ENCODE results near the gene NUP42. TPM values are rescaled to one million over a fixed set of nuclear protein-coding genes. Genes with fewer than 3 reads are reported as not detected.

NUP42 gene
- total RNA-seq, 4 donors from 2014 or later = 10.0 to 38.6 (median 15.6) TPM

DNA sequence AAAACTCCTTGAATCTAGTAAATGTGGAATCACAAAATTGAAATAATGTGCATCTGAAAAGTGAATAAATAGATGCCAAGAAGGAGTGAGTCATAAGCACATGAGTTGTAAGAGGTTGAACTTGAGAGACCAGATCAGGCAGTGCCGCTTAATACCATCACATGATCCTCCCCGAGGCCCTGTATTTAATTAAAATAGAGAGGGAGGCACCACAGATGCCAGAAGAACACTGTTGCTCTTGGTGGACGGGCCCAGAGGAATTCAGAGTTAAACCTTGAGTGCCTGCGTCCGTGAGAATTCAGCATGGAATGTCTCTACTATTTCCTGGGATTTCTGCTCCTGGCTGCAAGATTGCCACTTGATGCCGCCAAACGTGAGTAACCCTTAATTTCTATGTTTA is 64.7 kb downstream of the NUP42 start, which contains the start of gene GPNMB:
TSS of gene GPNMB (plus strand) at position 221 of the 400 bp plus-strand sequence. CDS start at position 304, 83 bp downstream.
- Histone ChIP-seq H3K27me3 (peaks cover 24 to 35% (median 29%) of the 10 kb centered on the region in 3 donors), H3K4me1 (peaks cover 6 to 9% of the 10 kb centered on the region in 2 donors), H3K27ac (peak within 1 kb of the TSS; percentile 53 to 57 (median 56)), H3K4me3 (peak within 1 kb of the TSS; percentile 44 to 53 (median 47)), H3K36me3 (no peaks in the 10 kb centered on the region), H3K9me3 (no peaks in the 10 kb centered on the region)
- DNase-seq (peak; percentile 45 to 50), ATAC-seq (peak; percentile 68 to 75)
- intact Hi-C loops (cut with DNase I; ENCODE audit: low total_unique reads) (no loop called here), in situ Hi-C loops (cut with MboI; ENCODE audit: low sequenced_read_pairs in 4 of 4) (no loop called here)
- peak in 1 of 2 donors; percentile 51 for TF ChIP-seq POLR2A (IDR thresholded peaks at IDR 0.05)
- TF ChIP-seq CTCF (IDR thresholded peaks at IDR 0.05 in 4 of 5, conservative IDR thresholded peaks at IDR 0.05 in 1 of 5) = no peak

DNA sequence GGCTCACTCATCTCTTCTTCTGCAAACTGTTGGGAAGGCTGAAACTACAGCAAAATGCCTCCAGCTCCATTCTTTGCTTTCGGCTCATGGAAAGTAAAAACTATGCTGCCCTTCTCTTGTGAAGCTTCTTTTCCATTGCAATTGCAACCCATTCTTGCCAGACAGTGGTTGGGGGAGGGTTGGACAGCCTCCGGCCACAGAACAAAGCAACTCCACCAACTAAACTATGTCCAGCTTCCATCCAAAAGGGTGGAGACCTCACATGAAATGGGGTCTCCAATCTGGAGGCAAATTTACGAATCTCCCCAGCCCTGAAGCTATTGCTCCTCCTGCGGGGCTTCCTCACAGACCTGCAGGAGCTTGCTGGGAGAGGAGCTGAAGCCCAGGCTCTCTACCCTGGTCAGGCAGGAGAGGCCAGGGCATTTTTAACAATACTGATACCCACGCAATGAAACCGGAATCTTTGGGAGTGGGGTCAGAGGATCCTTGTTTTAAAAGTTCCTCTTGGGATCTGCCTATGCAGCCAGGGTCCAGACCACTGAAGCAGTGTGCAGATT is 65.3 kb downstream of the NUP42 start:
- TF ChIP-seq CTCF (IDR thresholded peaks at IDR 0.05 in 4 of 5, conservative IDR thresholded peaks at IDR 0.05 in 1 of 5) (no peak), POLR2A (IDR thresholded peaks at IDR 0.05) (no peak)
- intact Hi-C loops (cut with DNase I; ENCODE audit: low total_unique reads) = no loop called here
- ATAC-seq (no peak), DNase-seq (no peak)
- H3K4me1 ChIP-seq = peaks cover 6 to 9% of the 10 kb centered on the region in 2 donors
- in situ Hi-C loops (cut with MboI; ENCODE audit: low sequenced_read_pairs in 4 of 4) = no loop called here
- peak overlapping the region; percentile 53 to 57 (median 56) for H3K27ac ChIP-seq
- no peaks in the 10 kb centered on the region for H3K36me3 ChIP-seq
- H3K9me3 ChIP-seq = no peaks in the 10 kb centered on the region
- peaks cover 24 to 37% (median 29%) of the 10 kb centered on the region in 3 donors for H3K27me3 ChIP-seq
- H3K4me3 ChIP-seq = peak overlapping the region; percentile 44 to 53 (median 47)

- Histone ChIP-seq H3K36me3 (no peaks in the 10 kb centered on the region), H3K4me3 (peak overlapping the region; percentile 44 to 53 (median 47)), H3K4me1 (peaks cover 6 to 9% of the 10 kb centered on the region in 2 donors), H3K27me3 (peaks cover 24 to 37% (median 29%) of the 10 kb centered on the region in 3 donors), H3K9me3 (no peaks in the 10 kb centered on the region), H3K27ac (peak overlapping the region; percentile 53 to 57 (median 56))
- in situ Hi-C loops (cut with MboI; ENCODE audit: low sequenced_read_pairs in 4 of 4) = no loop called here
- no peak for TF ChIP-seq POLR2A (IDR thresholded peaks at IDR 0.05)
- TF ChIP-seq CTCF (IDR thresholded peaks at IDR 0.05 in 4 of 5, conservative IDR thresholded peaks at IDR 0.05 in 1 of 5) = no peak
- ATAC-seq (peak in 1 of 2 donors; percentile 37), DNase-seq (peak; percentile 11 to 22)
- intact Hi-C loops (cut with DNase I; ENCODE audit: low total_unique reads) = no loop called here
These were observed 65.9 kb downstream of the NUP42 start for GRCh38 chr7:23247603-23248335.

- in situ Hi-C loops (cut with MboI; ENCODE audit: low sequenced_read_pairs in 4 of 4) = no loop called here
These were observed 67.6 kb downstream of the NUP42 start for GRCh38 chr7:23249486-23249885.

More at GRCh38 chr7:23249486-23249885, 67.6 kb downstream of the NUP42 start:
- Histone ChIP-seq H3K36me3 (no peaks in the 10 kb centered on the region), H3K27ac (no peak overlapping the region), H3K27me3 (peaks cover 24 to 37% (median 29%) of the 10 kb centered on the region in 3 donors), H3K4me1 (peaks cover 6 to 9% of the 10 kb centered on the region in 2 donors), H3K9me3 (no peaks in the 10 kb centered on the region), H3K4me3 (no peak overlapping the region)
- ATAC-seq = no peak
- intact Hi-C loops (cut with DNase I; ENCODE audit: low total_unique reads) = no loop called here
- no peak for DNase-seq
- TF ChIP-seq POLR2A (IDR thresholded peaks at IDR 0.05) (no peak), CTCF (IDR thresholded peaks at IDR 0.05 in 4 of 5, conservative IDR thresholded peaks at IDR 0.05 in 1 of 5) (no peak)

Other genes with a start within 250 kb of the NUP42 start
- gene HYCC1, start 167.9 kb upstream of the NUP42 start, total RNA-seq = 100 to 1,000 TPM in 1 of 4 donors, 10 to 100 TPM in 3; 26.9 to 147 (median 72.0) TPM
- gene KLHL7, start 76.3 kb upstream of the NUP42 start, total RNA-seq = 10 to 100 TPM; 12.2 to 21.4 (median 14.9) TPM
- 10 to 100 TPM; 14.7 to 32.1 (median 17.3) TPM for gene GPNMB, start 64.7 kb downstream of the NUP42 start, total RNA-seq
- gene MALSU1, start 117.3 kb downstream of the NUP42 start, total RNA-seq = 100 to 1,000 TPM in 3 of 4 donors, 10 to 100 TPM in 1; 83.8 to 112 (median 109) TPM